ENCODE results near the gene OR2AJ1. TPM values are rescaled to one million over a fixed set of nuclear protein-coding genes. Genes with fewer than 3 reads are reported as not detected.

Gene OR2AJ1
- total RNA-seq, 2 experiments from 2014 or later: not detected

DNA sequence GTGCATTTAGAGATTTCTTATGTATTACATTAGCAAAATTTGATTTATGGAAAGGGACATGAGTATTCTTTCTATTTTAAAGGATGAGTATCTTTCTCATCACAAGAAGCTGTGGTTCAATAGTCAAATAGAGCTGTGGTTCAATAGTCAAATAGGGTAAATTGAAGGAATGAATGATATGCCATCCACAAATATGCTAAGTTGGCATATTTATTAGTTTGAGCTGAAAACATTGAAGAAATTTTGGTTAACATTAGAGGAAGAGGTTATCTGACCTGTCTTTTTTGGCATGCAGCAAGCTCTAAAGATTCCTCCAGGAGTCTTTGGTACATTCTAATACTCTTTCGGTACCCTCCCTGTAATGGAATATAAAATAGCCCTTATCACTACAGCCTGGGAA is 28.7 kb downstream of the OR2AJ1 start:
- Mint-ChIP-seq H3K4me1 (ENCODE audit: low read depth) (no peaks in the 10 kb centered on the region), H3K36me3 (ENCODE audit: low read depth) (peaks cover 3% of the 10 kb centered on the region), H3K4me3 (no peak overlapping the region), H3K9me3 (peaks cover 13% of the 10 kb centered on the region), H3K27ac (no peak overlapping the region), H3K27me3 (no peaks in the 10 kb centered on the region)
- ATAC-seq: no peak
- ChIA-PET CTCF (no interaction called here), POLR2A (no interaction called here)
- TF ChIP-seq CTCF (IDR thresholded peaks at IDR 0.05): no peak
- intact Hi-C loops (cut with micrococcal nuclease): no loop called here
- DNase-seq: no peak

DNA sequence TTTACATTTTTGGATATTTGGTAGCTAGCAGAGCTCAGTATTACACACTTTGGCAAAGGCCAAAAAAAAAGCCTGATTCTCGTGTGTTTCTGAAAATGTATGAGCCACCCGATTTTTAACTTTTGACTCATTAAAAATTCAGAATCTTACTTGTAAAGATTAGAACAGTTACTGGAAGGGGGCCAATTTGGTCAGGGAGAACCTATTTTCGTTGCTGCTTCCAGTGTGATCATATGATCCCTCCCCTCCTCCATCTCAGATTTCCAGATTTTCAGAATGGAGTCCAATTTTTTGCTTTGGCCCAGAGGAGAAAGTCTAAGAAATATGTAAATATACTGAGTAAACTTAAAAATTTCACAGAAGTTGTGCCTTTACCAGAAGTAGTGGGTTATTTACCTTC is 37.1 kb downstream of the OR2AJ1 start:
- Mint-ChIP-seq H3K9me3 (peaks cover 5% of the 10 kb centered on the region), H3K4me1 (ENCODE audit: low read depth) (peaks cover 12% of the 10 kb centered on the region), H3K27ac (no peak overlapping the region), H3K36me3 (ENCODE audit: low read depth) (peaks cover 6% of the 10 kb centered on the region), H3K4me3 (no peak overlapping the region), H3K27me3 (no peaks in the 10 kb centered on the region)
- intact Hi-C loops (cut with micrococcal nuclease): no loop called here
- TF ChIP-seq CTCF (IDR thresholded peaks at IDR 0.05): no peak
- ChIA-PET POLR2A (no interaction called here), CTCF (no interaction called here)
- ATAC-seq (no peak), DNase-seq (no peak)

- Mint-ChIP-seq H3K27me3 (no peaks in the 10 kb centered on the region), H3K27ac (no peak overlapping the region), H3K36me3 (ENCODE audit: low read depth) (peaks cover 4% of the 10 kb centered on the region), H3K4me3 (no peak overlapping the region), H3K9me3 (peaks cover 2% of the 10 kb centered on the region), H3K4me1 (ENCODE audit: low read depth) (peaks cover 14% of the 10 kb centered on the region)
- intact Hi-C loops (cut with micrococcal nuclease): no loop called here
- ChIA-PET CTCF (no interaction called here), POLR2A (no interaction called here)
- no peak for TF ChIP-seq CTCF (IDR thresholded peaks at IDR 0.05)
- DNase-seq (peak; percentile 23), ATAC-seq (peak; percentile 72)
Observed at GRCh38 chr1:247962911-247963588, 38.4 kb downstream of the OR2AJ1 start.

DNA sequence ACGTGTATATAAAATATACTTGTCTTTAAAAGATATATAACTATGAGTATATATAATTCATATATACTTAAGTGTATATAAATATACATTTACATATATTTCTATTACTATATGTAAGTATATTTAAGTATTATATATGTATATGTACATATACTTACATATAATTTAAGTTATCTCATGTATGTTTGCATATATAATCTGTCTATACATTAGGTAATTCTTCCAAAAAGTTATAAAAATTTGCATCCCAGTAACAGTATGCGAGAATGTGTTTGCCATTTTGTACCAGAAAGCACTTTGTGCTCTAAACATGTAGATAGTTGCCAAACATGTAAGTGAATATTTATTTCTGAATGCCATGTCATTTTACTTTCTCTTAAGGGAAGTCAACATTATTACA is 40.2 kb downstream of the OR2AJ1 start, which contains the start of gene OR2AK2:
Gene OR2AK2, plus strand, starts transcription at position 301 of the 400 bp plus-strand sequence. CDS start 144 bp downstream, outside the sequence.
- ChIA-PET CTCF (no interaction called here), POLR2A (no interaction called here)
- peaks cover 14% of the 10 kb centered on the region for H3K4me1 Mint-ChIP-seq (ENCODE audit: low read depth)
- H3K27ac Mint-ChIP-seq: no peak within 1 kb of the TSS
- no peaks in the 10 kb centered on the region for H3K27me3 Mint-ChIP-seq
- no peak for TF ChIP-seq CTCF (IDR thresholded peaks at IDR 0.05)
- intact Hi-C loops (cut with micrococcal nuclease): no loop called here
- no peak for DNase-seq
- peaks cover 9% of the 10 kb centered on the region for H3K36me3 Mint-ChIP-seq (ENCODE audit: low read depth)
- H3K4me3 Mint-ChIP-seq: no peak within 1 kb of the TSS
- H3K9me3 Mint-ChIP-seq: peaks cover 5% of the 10 kb centered on the region
- ATAC-seq: no peak

- peaks cover 9% of the 10 kb centered on the region for H3K36me3 Mint-ChIP-seq (ENCODE audit: low read depth)
- intact Hi-C loops (cut with micrococcal nuclease): no loop called here
- peaks cover 14% of the 10 kb centered on the region for H3K4me1 Mint-ChIP-seq (ENCODE audit: low read depth)
- CTCF ChIA-PET: interaction anchor here (0.6 kb wide), 1 partner anchor 42 kb away, joined by 3 read pairs; no protein-coding TSS in a partner anchor
- POLR2A ChIA-PET: no interaction called here
- DNase-seq (no peak), ATAC-seq (no peak)
- peaks cover 5% of the 10 kb centered on the region for H3K9me3 Mint-ChIP-seq
- no peak overlapping the region for H3K27ac Mint-ChIP-seq
- H3K4me3 Mint-ChIP-seq: no peak overlapping the region
- no peak for TF ChIP-seq CTCF (IDR thresholded peaks at IDR 0.05)
- H3K27me3 Mint-ChIP-seq: no peaks in the 10 kb centered on the region
Observed at GRCh38 chr1:247966532-247967204, 42.0 kb downstream of the OR2AJ1 start.
